Cardiac muscle cell (in vitro differentiated cells and primary cell): ENCODE results near the gene CFAP58. TPM values are rescaled to one million over a fixed set of nuclear protein-coding genes. Genes with fewer than 3 reads are reported as not detected.
A peak's percentile ranks its signal among the peaks of the same experiment; 100 is the strongest.

ENCODE experiments used
- DNase-seq, 2 donors: peaks; one replicate each; pipeline versions ENCODE4 v3.0.0 to v3.0.0-alpha.2; 2010 to 2017; ENCODE audit warnings: low read depth in 1 of 2, low spot score in 1 of 2
- H3K27ac ChIP-seq: fragments of 200-600 bp; sonication (generic); 2 replicates; pipeline ENCODE4 v1.5.1; 2016
- H3K27me3 ChIP-seq: fragments of 200-600 bp; sonication (generic); 2 replicates; pipeline ENCODE4 v1.6.0; 2016; ENCODE audit warnings: control low read depth
- H3K36me3 ChIP-seq: fragments of 200-600 bp; sonication (generic); 2 replicates; pipeline ENCODE4 v1.5.1; 2016; ENCODE audit warnings: control low read depth
- H3K4me1 ChIP-seq: fragments of 200-600 bp; sonication (generic); 2 replicates; pipeline ENCODE4 v1.8.1; 2017; ENCODE audit warnings: low read depth, mild to moderate bottlenecking, mixed run types
- H3K4me3 ChIP-seq: fragments of 200-600 bp; sonication (generic); 2 replicates; pipeline ENCODE4 v1.5.1; 2016; ENCODE audit warnings: mild to moderate bottlenecking
- H3K9me3 ChIP-seq: fragments of 200-600 bp; sonication (generic); 2 replicates; pipeline ENCODE4 v1.5.1; 2017; ENCODE audit warnings: low read depth, mild to moderate bottlenecking, control low read depth
- CTCF ChIP-seq: IDR thresholded peaks from 2 replicates; pipeline ENCODE4 v1.5.1; 2012; ENCODE audit warnings: low read depth, mild to moderate bottlenecking, low read length
- polyA plus RNA-seq: library from polyadenylated mRNA; unstranded; fragments of >200 nt; fragmentation: Nextera tagmentation; extraction: Ambion mirVana; gene quantifications from 2 replicates; pipeline ENCODE4 v1.2.1, GENCODE V29; 2016
- total RNA-seq: library from RNA; depleted of rRNA; stranded (reverse); fragments of >200 nt; gene quantifications from 2 replicates; pipeline ENCODE4 v1.2.3, GENCODE V29; 2016

The CFAP58 gene
- total and polyA plus RNA-seq, 2 experiments from 2014 or later = 1.1 to 1.9 TPM

GRCh38 chr10:104308439-104308903 is 45.2 kb upstream of the CFAP58 start:
- H3K27ac ChIP-seq = peak overlapping the region; percentile 25
- H3K36me3 ChIP-seq = peaks cover 1% of the 10 kb centered on the region
- no peaks in the 10 kb centered on the region for H3K9me3 ChIP-seq
- no peak for TF ChIP-seq CTCF
- H3K27me3 ChIP-seq = no peaks in the 10 kb centered on the region
- no peak overlapping the region for H3K4me3 ChIP-seq
- no peak for DNase-seq
- peaks cover 17% of the 10 kb centered on the region for H3K4me1 ChIP-seq

GRCh38 chr10:104309980-104310978 is 43.4 kb upstream of the CFAP58 start:
- TF ChIP-seq CTCF = no peak
- Histone ChIP-seq H3K4me3 (no peak overlapping the region), H3K36me3 (peaks cover 12% of the 10 kb centered on the region), H3K9me3 (no peaks in the 10 kb centered on the region), H3K27ac (peak overlapping the region; percentile 70), H3K27me3 (no peaks in the 10 kb centered on the region), H3K4me1 (peaks cover 11% of the 10 kb centered on the region)
- peak in 1 of 2 donors; percentile 79 for DNase-seq

GRCh38 chr10:104311184-104311720 is 42.4 kb upstream of the CFAP58 start:
- TF ChIP-seq CTCF = no peak
- Histone ChIP-seq H3K36me3 (peaks cover 16% of the 10 kb centered on the region), H3K27ac (peak overlapping the region; percentile 70), H3K9me3 (no peaks in the 10 kb centered on the region), H3K4me1 (peaks cover 9% of the 10 kb centered on the region), H3K4me3 (no peak overlapping the region), H3K27me3 (no peaks in the 10 kb centered on the region)
- no peak for DNase-seq

GRCh38 chr10:104314591-104315485 is 38.8 kb upstream of the CFAP58 start:
- H3K27ac ChIP-seq = no peak overlapping the region
- H3K9me3 ChIP-seq = no peaks in the 10 kb centered on the region
- no peaks in the 10 kb centered on the region for H3K27me3 ChIP-seq
- peaks cover 10% of the 10 kb centered on the region for H3K4me1 ChIP-seq
- H3K4me3 ChIP-seq = no peak overlapping the region
- no peak for TF ChIP-seq CTCF
- DNase-seq = no peak
- H3K36me3 ChIP-seq = peaks cover 16% of the 10 kb centered on the region

GRCh38 chr10:104315486-104315921 is 38.1 kb upstream of the CFAP58 start:
- no peak for TF ChIP-seq CTCF
- Histone ChIP-seq H3K9me3 (no peaks in the 10 kb centered on the region), H3K4me1 (peaks cover 12% of the 10 kb centered on the region), H3K4me3 (no peak overlapping the region), H3K27me3 (no peaks in the 10 kb centered on the region), H3K36me3 (peaks cover 16% of the 10 kb centered on the region), H3K27ac (no peak overlapping the region)
- no peak for DNase-seq
